Ovary (tissue), 9 donors: ENCODE results near the gene SDK1. TPM values are rescaled to one million over a fixed set of nuclear protein-coding genes. Genes with fewer than 3 reads are reported as not detected.

ENCODE experiments used
- DNase-seq, 5 donors: peaks; one replicate each; pipeline ENCODE4 v3.0.0-alpha.2; 2019 to 2020
- H3K27ac ChIP-seq, 2 donors: fragments of 200-600 bp; one replicate each; pipeline versions ENCODE4 v1.5.1 to v1.8.0; 2019 to 2022
- H3K27me3 ChIP-seq: fragments of 200-600 bp; one replicate; pipeline ENCODE4 v1.8.0; 2022
- H3K36me3 ChIP-seq: fragments of 200-600 bp; sonication (generic); one replicate; pipeline ENCODE4 v1.5.1; 2019
- H3K4me1 ChIP-seq: one replicate; pipeline ENCODE4 v1.8.1; 2013; ENCODE audit warnings: mild to moderate bottlenecking, moderate library complexity; ENCODE audit not compliant: insufficient read depth
- H3K4me3 ChIP-seq: fragments of 200-600 bp; sonication (generic); one replicate; pipeline ENCODE4 v1.5.1; 2017
- H3K9me3 ChIP-seq, 2 donors: fragments of 200-600 bp in 1 of 2; sonication (generic) in 1 of 2; one replicate each; pipeline versions ENCODE4 v1.5.1 to v1.8.1; 2013 to 2019; ENCODE audit warnings: mild to moderate bottlenecking in 1 of 2, moderate library complexity in 1 of 2
- CTCF ChIP-seq, 3 donors: fragments of 450-650 bp in 2 of 3; fragments of 200-600 bp in 1 of 3; IDR thresholded peaks; one replicate each; pipeline versions ENCODE4 v1.5.1 to v1.8.0; 2016 to 2022; ENCODE audit warnings: antibody characterized with exemption in 3 of 3, mild to moderate bottlenecking in 1 of 3
- EP300 ChIP-seq: sonication (generic); formaldehyde crosslinking; IDR thresholded peaks from one replicate; pipeline ENCODE4 v1.6.1; 2017; ENCODE audit warnings: antibody characterized with exemption
- POLR2A ChIP-seq: fragments of 450-650 bp; IDR thresholded peaks from one replicate; pipeline ENCODE4 v1.6.1; 2017; ENCODE audit warnings: antibody characterized with exemption, mild to moderate bottlenecking, moderate library complexity
- WGBS, 3 donors: extraction: QIAGEN DNeasy Blood & Tissue Kit in 1 of 3; methylation state at CpG; one replicate each; pipeline versions ENCODE4 v1.1.5 to v1.1.7; 2013 to 2017; 5-methylcytosine and 5-hydroxymethylcytosine counted together
- intact Hi-C, 4 donors: fragments of 100-400 bp; cut with DNase I; formaldehyde crosslinking; loops; one replicate each; pipeline versions ENCODE4 v1.11.0 to v1.15.1; 2022 to 2023
- polyA plus RNA-seq, 2 donors: library from polyadenylated mRNA; stranded (reverse); fragments of 200-250 nt in 1 of 2; fragments of 350-450 nt in 1 of 2; fragmentation: Illumina TruSeq in 1 of 2; extraction: RNeasy Lipid Tissue Mini Kit (QIAGEN cat#74804) in 1 of 2; gene quantifications; one replicate each; pipeline ENCODE4 v1.2.3, GENCODE V29; 2013 to 2014
- total RNA-seq, 7 donors: library from RNA; depleted of rRNA in 2 of 7; stranded (reverse); fragments of >200 nt in 2 of 7; fragmentation: NEBNext Ultra II Directional in 3 of 7; extraction: Animal tissue kit (Norgen Biotek cat#: 25700) in 3 of 7; gene quantifications; one replicate each; pipeline versions ENCODE4 v1.1.0 to v1.2.4, GENCODE V29; 2016 to 2023
- donor health status: DM: no; HTN: no; CAD: no; lungs with moderate emphysema.
- donor health status: DM: no; HTN: no; CAD: no.
- donor health status: Bipolar disorder and iron deficiency.
- donor health status: DM: yes; HTN: yes; CAD: no.
- donor health status: DM: no; HTN: no; CAD: no.
- donor health status: DM: yes; HTN: yes; CAD: no.

Gene SDK1
- total and polyA plus RNA-seq, 9 donors: 1.2 to 13.3 (median 4.4) TPM

GRCh38 chr7:4015371-4015770 is 714.3 kb downstream of the SDK1 start:
- WGBS, 3 donors: 91 to 98% (median 95%) methylated on average over 8 of the region's 8 CpGs
- no peaks in the 10 kb centered on the region for H3K9me3 ChIP-seq
- no peaks in the 10 kb centered on the region for H3K36me3 ChIP-seq
- intact Hi-C loops: no loop called here
- no peak for TF ChIP-seq EP300
- TF ChIP-seq CTCF (IDR thresholded peaks at IDR 0.05): no peak
- TF ChIP-seq POLR2A: no peak
- no peaks in the 10 kb centered on the region for H3K4me1 ChIP-seq
- no peak overlapping the region for H3K4me3 ChIP-seq
- no peak for DNase-seq
- no peaks in the 10 kb centered on the region for H3K27me3 ChIP-seq
- no peak overlapping the region for H3K27ac ChIP-seq

- Histone ChIP-seq H3K27me3 (no peaks in the 10 kb centered on the region), H3K36me3 (no peaks in the 10 kb centered on the region), H3K9me3 (no peaks in the 10 kb centered on the region), H3K4me3 (no peak overlapping the region), H3K4me1 (no peaks in the 10 kb centered on the region), H3K27ac (no peak overlapping the region)
- TF ChIP-seq EP300: no peak
- no peak for TF ChIP-seq POLR2A
- TF ChIP-seq CTCF (IDR thresholded peaks at IDR 0.05): no peak
- 91 to 96% (median 94%) methylated on average over 10 of the region's 10 CpGs for WGBS, 3 donors
- intact Hi-C loops: no loop called here
- no peak for DNase-seq
Observed at GRCh38 chr7:4015996-4016395, 714.9 kb downstream of the SDK1 start.

GRCh38 chr7:4017081-4017480 is 716.0 kb downstream of the SDK1 start:
- Histone ChIP-seq H3K36me3 (no peaks in the 10 kb centered on the region), H3K27ac (no peak overlapping the region), H3K4me1 (no peaks in the 10 kb centered on the region), H3K27me3 (no peaks in the 10 kb centered on the region), H3K4me3 (no peak overlapping the region), H3K9me3 (no peaks in the 10 kb centered on the region)
- WGBS, 3 donors: 94 to 96% (median 94%) methylated on average over 21 of the region's 21 CpGs
- TF ChIP-seq POLR2A (no peak), CTCF (IDR thresholded peaks at IDR 0.05) (no peak), EP300 (no peak)
- no peak for DNase-seq
- intact Hi-C loops: no loop called here

- WGBS, 3 donors: 88 to 93% (median 91%) methylated on average over 9 of the region's 9 CpGs
- TF ChIP-seq POLR2A: no peak
- no peak for TF ChIP-seq CTCF (IDR thresholded peaks at IDR 0.05)
- TF ChIP-seq EP300: no peak
- Histone ChIP-seq H3K4me1 (no peaks in the 10 kb centered on the region), H3K9me3 (no peaks in the 10 kb centered on the region), H3K36me3 (no peaks in the 10 kb centered on the region), H3K27me3 (no peaks in the 10 kb centered on the region), H3K4me3 (no peak overlapping the region), H3K27ac (no peak overlapping the region)
- intact Hi-C loops: no loop called here
- DNase-seq: no peak
Observed at GRCh38 chr7:4017785-4018184, 716.7 kb downstream of the SDK1 start.
